GM06990 (cell line): ENCODE results near the gene ENTPD2.

Experiments
- DNase-seq: peaks from one replicate; pipeline ENCODE4 v3.0.0-alpha.2; 2011; ENCODE audit not compliant: insufficient read length; ENCODE audit errors: extremely low read depth
- H3K27me3 ChIP-seq: replicated peaks from 2 replicates; pipeline ENCODE4 v1.6.0; 2011; ENCODE audit warnings: low read length; ENCODE audit not compliant: control insufficient read depth, insufficient read depth
- H3K36me3 ChIP-seq: 2 replicates; pipeline ENCODE4 v1.5.1; 2011; ENCODE audit warnings: low read length; ENCODE audit not compliant: control insufficient read depth, insufficient read depth
- H3K4me3 ChIP-seq: replicated peaks from 2 replicates; pipeline ENCODE4 v1.5.1; 2011; ENCODE audit warnings: low read depth, mild to moderate bottlenecking, control low read depth, low read length
- CTCF ChIP-seq: IDR thresholded peaks from 2 replicates; pipeline ENCODE4 v1.5.1; 2011; ENCODE audit warnings: low read length, control low read depth, mild to moderate bottlenecking, inconsistent platforms; ENCODE audit not compliant: insufficient read depth, poor library complexity, severe bottlenecking

The ENTPD2 gene

GRCh38 chr9:137054932-137055384, 1.1 kb upstream of the ENTPD2 start:
- Histone ChIP-seq H3K27me3 (peaks cover 3% of the 10 kb centered on the region), H3K36me3 (no peaks in the 10 kb centered on the region), H3K4me3 (no peak overlapping the region)
- no peak for DNase-seq
- no peak for TF ChIP-seq CTCF

- H3K36me3 ChIP-seq, result no peaks in the 10 kb centered on the region
- no peak overlapping the region for H3K4me3 ChIP-seq
- DNase-seq, result no peak
Observed at GRCh38 chr9:137052998-137053943, 590 bp downstream of the ENTPD2 start.

GRCh38 chr9:137052293-137052692, 1.6 kb downstream of the ENTPD2 start:
- H3K36me3 ChIP-seq, result no peaks in the 10 kb centered on the region
- peaks cover 3% of the 10 kb centered on the region for H3K27me3 ChIP-seq
- no peak for DNase-seq
- no peak overlapping the region for H3K4me3 ChIP-seq
- no peak for TF ChIP-seq CTCF

More at GRCh38 chr9:137052998-137053943, 590 bp downstream of the ENTPD2 start:
- peaks cover 3% of the 10 kb centered on the region for H3K27me3 ChIP-seq
- TF ChIP-seq CTCF, result no peak

- DNase-seq, result no peak
- no peaks in the 10 kb centered on the region for H3K36me3 ChIP-seq
- no peak overlapping the region for H3K4me3 ChIP-seq
- no peak for TF ChIP-seq CTCF
- peaks cover 3% of the 10 kb centered on the region for H3K27me3 ChIP-seq
Observed at GRCh38 chr9:137051145-137051724, 2.6 kb downstream of the ENTPD2 start.

- DNase-seq, result no peak
- Histone ChIP-seq H3K36me3 (no peaks in the 10 kb centered on the region), H3K27me3 (peaks cover 3% of the 10 kb centered on the region), H3K4me3 (no peak overlapping the region)
- TF ChIP-seq CTCF, result no peak
Observed at GRCh38 chr9:137050570-137050969, 3.3 kb downstream of the ENTPD2 start.
